HUES6 (cell line): ENCODE results near the gene D2HGDH.
"Not testable (repeated sequence)": the region's sequence is repeated elsewhere in the genome, so short reads cannot be mapped to it uniquely, and the experiment has no call there.

Source experiments
- H3K27ac ChIP-seq: 2 replicates; pipeline ENCODE4 v1.7.0; 2013; ENCODE audit warnings: low read depth, mild to moderate bottlenecking, low read length, inconsistent platforms
- H3K27me3 ChIP-seq: 2 replicates; pipeline ENCODE4 v1.6.1; 2013; ENCODE audit warnings: low read length; ENCODE audit not compliant: control insufficient read depth, insufficient read depth
- H3K36me3 ChIP-seq: 2 replicates; pipeline ENCODE4 v1.6.1; 2013; ENCODE audit warnings: low read length; ENCODE audit not compliant: control insufficient read depth, insufficient read depth
- H3K4me1 ChIP-seq: 2 replicates; pipeline ENCODE4 v1.6.1; 2013; ENCODE audit warnings: low read length; ENCODE audit not compliant: control insufficient read depth, insufficient read depth
- H3K4me3 ChIP-seq: 2 replicates; pipeline ENCODE4 v1.5.1; 2013; ENCODE audit warnings: low read depth, low read length
- H3K9ac ChIP-seq: one replicate; pipeline ENCODE4 v1.6.1; 2013; ENCODE audit warnings: mild to moderate bottlenecking, low read length
- H3K9me3 ChIP-seq: 2 replicates; pipeline ENCODE4 v1.6.1; 2013; ENCODE audit warnings: low read depth, low read length; ENCODE audit not compliant: control insufficient read depth, insufficient read depth

The D2HGDH gene

GRCh38 chr2:241739651-241740050 lies 5.2 kb downstream of the D2HGDH start:
- Histone ChIP-seq H3K27ac (no peak overlapping the region), H3K4me3 (no peak overlapping the region), H3K4me1 (no peaks in the 10 kb centered on the region), H3K9me3 (no peaks in the 10 kb centered on the region), H3K27me3 (no peaks in the 10 kb centered on the region), H3K36me3 (peaks cover 9% of the 10 kb centered on the region; the same call in 1 of the 2 replicates), H3K9ac (no peak overlapping the region)

- H3K36me3 ChIP-seq = peaks cover 21% of the 10 kb centered on the region
- H3K9ac ChIP-seq = no peak overlapping the region
- H3K4me3 ChIP-seq = no peak overlapping the region
Observed at GRCh38 chr2:241741016-241741415, 6.6 kb downstream of the D2HGDH start.

DNA sequence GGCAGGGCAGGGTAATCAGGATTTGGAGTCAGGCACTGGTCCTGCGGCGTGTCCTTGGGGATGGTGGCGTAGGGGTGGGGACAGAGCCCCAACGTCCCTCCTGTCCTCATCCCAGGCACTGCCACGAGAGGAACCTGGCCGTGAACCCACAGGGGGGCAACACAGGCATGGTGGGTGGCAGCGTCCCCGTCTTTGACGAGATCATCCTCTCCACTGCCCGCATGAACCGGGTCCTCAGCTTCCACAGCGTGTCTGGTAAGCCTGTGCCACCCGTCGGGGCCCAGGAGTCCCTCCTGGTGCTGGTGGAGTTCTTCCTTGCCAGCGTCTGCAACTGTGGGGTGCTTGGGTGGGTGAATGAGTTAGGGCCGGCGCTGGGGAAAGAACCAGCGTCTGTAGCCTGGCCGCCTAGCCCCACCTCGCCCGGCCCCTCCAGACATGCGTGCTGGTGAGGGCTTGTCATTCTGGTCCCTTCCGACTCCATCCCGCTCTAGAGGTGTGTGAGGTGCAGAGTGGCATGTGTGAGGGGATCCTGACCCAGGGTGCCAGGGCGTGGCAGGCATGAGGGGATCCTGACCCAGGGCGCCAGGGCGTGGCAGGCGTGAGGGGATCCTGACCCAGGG lies 8.0 kb downstream of the D2HGDH start:
- H3K36me3 ChIP-seq = peaks cover 23% of the 10 kb centered on the region
- no peaks in the 10 kb centered on the region for H3K4me1 ChIP-seq
- H3K4me3 ChIP-seq = no peak overlapping the region
- no peak overlapping the region for H3K27ac ChIP-seq
- no peak overlapping the region for H3K9ac ChIP-seq
- no peaks in the 10 kb centered on the region for H3K27me3 ChIP-seq
- no peaks in the 10 kb centered on the region for H3K9me3 ChIP-seq

More at GRCh38 chr2:241741016-241741415, 6.6 kb downstream of the D2HGDH start:
- no peaks in the 10 kb centered on the region for H3K27me3 ChIP-seq
- no peaks in the 10 kb centered on the region for H3K9me3 ChIP-seq
- H3K4me1 ChIP-seq = no peaks in the 10 kb centered on the region
- no peak overlapping the region for H3K27ac ChIP-seq

DNA sequence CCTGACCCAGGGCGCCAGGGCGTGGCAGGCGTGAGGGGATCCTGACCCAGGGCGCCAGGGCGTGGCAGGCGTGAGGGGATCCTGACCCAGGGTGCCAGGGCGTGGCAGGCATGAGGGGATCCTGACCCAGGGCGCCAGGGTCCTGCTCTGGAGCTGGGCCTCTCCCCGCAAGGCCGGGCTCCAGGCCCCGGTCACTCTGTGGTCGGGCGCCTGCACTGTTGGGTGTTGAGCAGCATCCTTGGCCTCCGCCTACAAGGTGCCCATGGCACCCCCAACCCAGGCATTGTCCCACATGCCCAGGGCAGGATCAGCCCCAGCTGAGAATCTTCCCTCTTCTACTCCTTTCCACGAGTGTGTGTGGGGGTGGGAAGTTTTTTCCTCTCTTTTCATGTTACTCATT lies 8.6 kb downstream of the D2HGDH start:
- not testable (repeated sequence) for H3K4me1 ChIP-seq, H3K27ac ChIP-seq, H3K9ac ChIP-seq, H3K4me3 ChIP-seq, H3K27me3 ChIP-seq, H3K9me3 ChIP-seq
- H3K36me3 ChIP-seq = peaks cover 26% of the 10 kb centered on the region

GRCh38 chr2:241743620-241744019 lies 9.2 kb downstream of the D2HGDH start:
- Histone ChIP-seq H3K9ac (no peak overlapping the region), H3K36me3 (peaks cover 26% of the 10 kb centered on the region)

DNA sequence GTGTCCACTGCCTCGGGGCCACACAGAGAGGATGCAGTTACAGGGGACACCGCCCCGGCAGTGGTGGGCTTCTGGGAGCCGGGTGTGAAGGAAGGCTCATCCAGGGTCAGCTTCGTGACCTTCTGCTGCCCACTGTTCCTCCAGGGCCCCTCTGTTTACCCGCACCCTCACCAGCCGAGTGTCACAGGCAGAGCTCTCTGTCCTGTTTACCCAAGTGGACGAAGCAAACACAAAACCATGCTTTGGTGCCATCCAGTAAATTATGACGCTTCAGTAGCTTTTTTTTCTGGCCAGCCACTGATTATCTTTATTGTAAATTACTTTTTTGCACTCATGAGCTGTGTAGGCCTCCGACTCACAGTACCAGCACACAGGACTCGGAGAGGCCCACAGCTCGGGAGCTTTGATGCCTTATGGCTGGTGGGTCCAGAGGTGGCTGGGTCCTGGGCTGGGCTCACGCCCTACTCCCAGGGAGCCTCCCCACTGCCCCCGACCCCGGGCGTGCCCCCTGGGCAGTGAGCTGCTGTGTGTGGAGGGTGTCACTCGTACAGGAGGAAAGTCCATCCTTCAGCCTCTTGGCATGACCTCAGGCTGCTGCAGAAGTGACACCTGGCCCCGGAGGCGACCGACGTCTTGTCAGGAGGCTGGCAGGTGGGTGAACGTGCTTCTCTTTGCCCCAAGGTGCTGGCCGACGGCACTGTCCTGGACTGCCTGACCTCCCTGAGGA lies 9.8 kb downstream of the D2HGDH start:
- Histone ChIP-seq H3K9ac (no peak overlapping the region), H3K27ac (no peak overlapping the region), H3K27me3 (no peaks in the 10 kb centered on the region), H3K4me3 (no peak overlapping the region), H3K36me3 (peaks cover 31% of the 10 kb centered on the region), H3K9me3 (no peaks in the 10 kb centered on the region), H3K4me1 (no peaks in the 10 kb centered on the region)

More at GRCh38 chr2:241743620-241744019, 9.2 kb downstream of the D2HGDH start:
- Histone ChIP-seq H3K4me1 (no peaks in the 10 kb centered on the region), H3K4me3 (no peak overlapping the region), H3K9me3 (no peaks in the 10 kb centered on the region), H3K27me3 (no peaks in the 10 kb centered on the region), H3K27ac (no peak overlapping the region)

DNA sequence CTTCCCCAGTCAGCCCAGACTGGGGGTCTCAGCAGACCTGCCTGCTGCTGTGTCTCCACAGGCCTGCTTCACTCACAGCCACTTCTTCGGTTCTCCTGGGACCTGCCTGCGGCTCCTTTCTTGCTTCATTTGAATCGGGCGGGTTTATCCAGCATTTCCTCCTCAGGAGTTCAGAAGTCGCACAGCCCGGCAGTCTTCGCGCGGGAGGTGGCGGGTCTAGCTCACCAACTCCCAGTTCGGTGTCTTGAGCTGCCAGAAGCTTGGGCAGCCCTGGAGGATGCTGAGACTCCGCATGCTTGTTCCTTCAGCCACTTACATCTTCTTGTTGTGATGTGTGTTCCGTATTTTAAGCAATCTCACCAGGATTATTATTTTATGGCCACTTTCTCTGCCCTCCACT lies 10.8 kb downstream of the D2HGDH start:
- H3K36me3 ChIP-seq = peaks cover 32% of the 10 kb centered on the region
- H3K27me3 ChIP-seq = no peaks in the 10 kb centered on the region
- H3K27ac ChIP-seq = no peak overlapping the region
- H3K4me1 ChIP-seq = no peaks in the 10 kb centered on the region
- no peak overlapping the region for H3K4me3 ChIP-seq
- H3K9me3 ChIP-seq = no peaks in the 10 kb centered on the region
- no peak overlapping the region for H3K9ac ChIP-seq

DNA sequence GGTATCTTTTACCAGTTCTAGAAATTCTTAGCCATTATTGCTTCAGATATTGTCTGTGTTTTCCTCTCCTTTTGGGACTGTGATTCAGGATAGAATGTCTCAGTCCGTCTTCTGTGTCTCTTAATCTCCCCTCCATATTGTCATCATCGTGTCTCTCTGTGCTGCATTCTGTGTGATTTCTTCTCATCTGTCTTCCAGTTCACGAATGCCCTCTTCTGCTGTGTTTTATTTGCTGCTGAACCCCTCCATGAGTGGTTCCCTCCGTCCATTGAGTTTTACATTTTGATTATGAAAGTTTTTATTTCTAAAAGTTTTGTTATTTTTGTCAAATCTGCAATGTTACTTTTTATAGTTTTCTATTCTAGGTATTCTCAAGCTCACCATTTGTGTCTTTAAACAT lies 11.7 kb downstream of the D2HGDH start:
- no peaks in the 10 kb centered on the region for H3K27me3 ChIP-seq
- H3K9ac ChIP-seq = no peak overlapping the region
- no peaks in the 10 kb centered on the region for H3K9me3 ChIP-seq
- no peak overlapping the region for H3K27ac ChIP-seq
- no peak overlapping the region for H3K4me3 ChIP-seq
- peaks cover 34% of the 10 kb centered on the region for H3K36me3 ChIP-seq
- H3K4me1 ChIP-seq = no peaks in the 10 kb centered on the region

DNA sequence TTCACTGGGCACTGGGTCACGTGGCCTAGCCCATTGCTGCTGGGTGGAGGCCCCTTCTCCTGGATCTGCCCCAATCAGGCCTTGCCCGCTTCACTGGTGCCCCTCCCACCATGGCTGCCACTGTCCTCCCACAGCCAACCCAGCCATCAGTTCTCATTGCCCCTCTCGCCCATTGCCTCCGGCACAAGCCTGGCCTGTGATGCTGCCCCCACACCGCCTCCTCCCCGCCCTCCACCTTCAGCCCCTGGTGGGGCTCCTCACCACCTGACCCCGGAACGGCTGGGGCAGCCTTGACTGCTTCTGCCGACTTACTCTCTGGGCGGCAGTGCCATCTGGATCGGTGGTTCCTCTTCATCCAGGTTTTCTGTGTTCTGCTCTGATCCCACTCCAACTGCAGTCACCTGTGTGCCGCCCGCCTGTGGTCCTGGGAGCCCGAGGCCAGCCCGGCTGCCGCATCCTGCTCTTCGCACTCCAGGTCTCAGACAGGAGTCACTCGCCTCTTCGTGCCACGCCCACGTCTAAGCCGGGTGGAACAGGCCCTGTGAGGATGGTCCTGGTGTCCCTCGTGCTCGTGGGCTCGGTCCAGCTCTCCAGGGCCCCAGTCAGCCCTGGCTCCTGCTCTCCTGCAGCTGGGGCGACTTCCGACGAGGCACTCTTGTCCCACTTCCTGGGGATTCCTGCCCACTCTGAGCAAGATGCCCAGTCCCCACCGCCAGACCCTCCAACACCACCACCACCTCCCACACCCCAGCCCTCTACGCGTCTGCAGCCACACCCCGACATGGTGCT lies 14.2 kb downstream of the D2HGDH start:
- H3K27me3 ChIP-seq = no peaks in the 10 kb centered on the region
- H3K27ac ChIP-seq = no peak overlapping the region
- H3K36me3 ChIP-seq = peaks cover 39% of the 10 kb centered on the region
- H3K4me1 ChIP-seq = no peaks in the 10 kb centered on the region
- H3K9me3 ChIP-seq = no peaks in the 10 kb centered on the region
- H3K4me3 ChIP-seq = no peak overlapping the region
- H3K9ac ChIP-seq = no peak overlapping the region

GRCh38 chr2:241750076-241750840 lies 15.8 kb downstream of the D2HGDH start:
- Histone ChIP-seq H3K9ac (no peak overlapping the region), H3K4me3 (no peak overlapping the region), H3K36me3 (peaks cover 28% of the 10 kb centered on the region), H3K27ac (no peak overlapping the region), H3K4me1 (no peaks in the 10 kb centered on the region), H3K9me3 (no peaks in the 10 kb centered on the region), H3K27me3 (no peaks in the 10 kb centered on the region)
